ENCODE data around the gene CYBB.

CYBB gene

GRCh38 chrX:37753384-37753783 is 26.5 kb upstream of the CYBB start:
- TF ChIP-seq, protein P1, sequence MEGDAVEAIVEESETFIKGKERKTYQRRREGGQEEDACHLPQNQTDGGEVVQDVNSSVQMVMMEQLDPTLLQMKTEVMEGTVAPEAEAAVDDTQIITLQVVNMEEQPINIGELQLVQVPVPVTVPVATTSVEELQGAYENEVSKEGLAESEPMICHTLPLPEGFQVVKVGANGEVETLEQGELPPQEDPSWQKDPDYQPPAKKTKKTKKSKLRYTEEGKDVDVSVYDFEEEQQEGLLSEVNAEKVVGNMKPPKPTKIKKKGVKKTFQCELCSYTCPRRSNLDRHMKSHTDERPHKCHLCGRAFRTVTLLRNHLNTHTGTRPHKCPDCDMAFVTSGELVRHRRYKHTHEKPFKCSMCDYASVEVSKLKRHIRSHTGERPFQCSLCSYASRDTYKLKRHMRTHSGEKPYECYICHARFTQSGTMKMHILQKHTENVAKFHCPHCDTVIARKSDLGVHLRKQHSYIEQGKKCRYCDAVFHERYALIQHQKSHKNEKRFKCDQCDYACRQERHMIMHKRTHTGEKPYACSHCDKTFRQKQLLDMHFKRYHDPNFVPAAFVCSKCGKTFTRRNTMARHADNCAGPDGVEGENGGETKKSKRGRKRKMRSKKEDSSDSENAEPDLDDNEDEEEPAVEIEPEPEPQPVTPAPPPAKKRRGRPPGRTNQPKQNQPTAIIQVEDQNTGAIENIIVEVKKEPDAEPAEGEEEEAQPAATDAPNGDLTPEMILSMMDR (conservative IDR thresholded peaks at IDR 0.05; ENCODE audit: low read depth, low read length): no peak
- H3K4me3 ChIP-seq (ENCODE audit: low read length): no peak overlapping the region
- DNase-seq (ENCODE audit: low read depth): no peak

DNA sequence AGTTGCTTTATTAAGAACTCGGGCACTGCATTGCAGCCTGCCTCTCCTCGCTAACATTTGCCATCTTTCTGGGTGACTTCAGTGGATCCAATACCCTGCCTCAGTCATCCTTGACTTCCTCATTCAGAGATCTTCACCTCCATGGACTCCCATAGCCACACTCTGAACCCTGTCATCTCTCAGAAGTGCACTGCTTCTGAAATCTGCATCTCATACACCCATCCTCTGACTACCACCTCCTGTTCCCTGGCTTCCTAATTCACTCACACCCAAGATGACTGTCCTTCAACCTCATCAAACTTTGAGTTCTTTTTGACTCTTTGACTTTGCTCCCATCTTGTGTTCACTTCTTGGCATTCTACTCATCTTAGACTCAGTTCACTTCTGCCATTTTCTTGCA is 25.3 kb upstream of the CYBB start:
- DNase-seq (ENCODE audit: low read depth): no peak
- TF ChIP-seq, protein P1 (conservative IDR thresholded peaks at IDR 0.05; ENCODE audit: low read depth, low read length): no peak
- H3K4me3 ChIP-seq (ENCODE audit: low read length): no peak overlapping the region

GRCh38 chrX:37755025-37755424 is 24.8 kb upstream of the CYBB start:
- TF ChIP-seq, protein P1 (conservative IDR thresholded peaks at IDR 0.05; ENCODE audit: low read depth, low read length): no peak
- DNase-seq (ENCODE audit: low read depth): no peak
- H3K4me3 ChIP-seq (ENCODE audit: low read length): no peak overlapping the region

DNA sequence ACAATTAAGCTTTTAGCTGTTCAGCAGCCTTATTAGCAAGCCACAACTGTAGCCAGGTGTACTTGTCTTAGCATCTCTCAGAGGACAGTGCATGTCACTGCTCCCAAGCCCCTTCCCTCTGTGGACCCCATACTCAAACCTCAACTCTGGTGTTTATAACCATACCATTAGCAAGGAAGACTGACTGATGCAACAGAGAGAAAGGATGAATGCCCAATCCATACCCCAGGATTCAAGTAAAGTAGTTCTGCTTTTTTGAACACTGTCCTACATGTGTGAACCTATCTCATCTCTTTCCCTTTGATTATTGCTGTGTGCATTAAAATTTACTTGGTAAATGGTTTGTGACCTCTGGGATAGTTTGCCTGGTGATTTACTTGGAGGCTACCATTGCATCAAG is 22.8 kb upstream of the CYBB start:
- TF ChIP-seq, protein P1 (conservative IDR thresholded peaks at IDR 0.05; ENCODE audit: low read depth, low read length): no peak
- H3K4me3 ChIP-seq (ENCODE audit: low read length): no peak overlapping the region
- DNase-seq (ENCODE audit: low read depth): no peak

- DNase-seq (ENCODE audit: low read depth): no peak
- TF ChIP-seq, protein P1 (conservative IDR thresholded peaks at IDR 0.05; ENCODE audit: low read depth, low read length): no peak
- no peak overlapping the region for H3K4me3 ChIP-seq (ENCODE audit: low read length)
Measured at GRCh38 chrX:37759351-37759750, 20.5 kb upstream of the CYBB start.

- DNase-seq (ENCODE audit: low read depth): no peak
- TF ChIP-seq, protein P1 (conservative IDR thresholded peaks at IDR 0.05; ENCODE audit: low read depth, low read length): no peak
- H3K4me3 ChIP-seq (ENCODE audit: low read length): no peak overlapping the region
Measured at GRCh38 chrX:37759878-37760418, 19.9 kb upstream of the CYBB start.

DNA sequence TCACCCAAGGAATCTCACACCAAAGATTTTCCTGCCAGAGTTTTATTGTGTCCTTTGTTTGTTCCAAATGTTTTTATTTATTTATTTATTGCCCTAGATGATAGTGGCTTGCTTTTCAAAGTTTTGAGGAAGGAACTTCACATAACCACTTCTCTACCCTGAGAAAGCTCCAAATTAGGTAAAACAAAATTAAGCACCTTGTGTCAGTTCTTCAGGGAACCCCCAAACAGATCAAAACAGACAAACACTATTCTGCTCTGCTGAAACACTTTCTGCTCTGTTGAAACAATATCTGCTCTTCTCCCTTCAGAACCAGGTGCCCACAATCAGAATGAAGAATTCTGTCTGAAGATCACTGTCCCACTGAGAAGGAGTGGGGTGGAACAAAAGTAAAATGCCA is 16.5 kb upstream of the CYBB start:
- TF ChIP-seq, protein P1 (conservative IDR thresholded peaks at IDR 0.05; ENCODE audit: low read depth, low read length): no peak
- no peak for DNase-seq (ENCODE audit: low read depth)
- no peak overlapping the region for H3K4me3 ChIP-seq (ENCODE audit: low read length)

Data from retinal pigment epithelial cell (primary cell).